Panc1 (cell line): ENCODE data around the gene ITPR2. TPM values are rescaled to one million over a fixed set of nuclear protein-coding genes. Genes with fewer than 3 reads are reported as not detected.

Experiments
- ATAC-seq: fragments of 200-7000 bp; cut with Tn5 transposase; 2 replicates; pipeline ENCODE4 v1.9.1; 2020; ENCODE audit warnings: mild to moderate bottlenecking, moderate library complexity
- BruUV-seq: library from RNA; stranded (reverse); fragments of 400-500 nt; replicated peaks from 2 replicates; lab custom pipeline; 2021; lab: Mats Ljungman, UMichigan
- CTCF ChIA-PET: fragments of 300-600 bp; sonication (Branson Sonifier 250); formaldehyde crosslinking; loops from one replicate; lab custom pipeline; 2022; ENCODE audit warnings: antibody characterized with exemption; lab: Charles Lee
- POLR2A ChIA-PET: fragments of 300-600 bp; sonication (Branson Sonifier 250); formaldehyde crosslinking; loops from one replicate; lab custom pipeline; 2022; ENCODE audit warnings: antibody characterized with exemption; lab: Charles Lee
- DNase-seq: peaks from one replicate; pipeline ENCODE4 v3.0.0-alpha.2; 2010; ENCODE audit warnings: low read depth, low spot score
- H3K27ac ChIP-seq: 2 replicates; pipeline ENCODE4 v1.5.1; 2011; ENCODE audit warnings: mild to moderate bottlenecking, low read length, inconsistent platforms
- H3K27me3 ChIP-seq: fragments of 200-500 bp; sonication (Bioruptor generic); 2 replicates; pipeline ENCODE4 v1.6.0; 2014; ENCODE audit warnings: low read length, inconsistent platforms; ENCODE audit not compliant: control insufficient read depth, insufficient read depth
- H3K36me3 ChIP-seq: fragments of 200-500 bp; sonication (Bioruptor generic); 2 replicates; pipeline ENCODE4 v1.5.1; 2014; ENCODE audit warnings: inconsistent platforms, mild to moderate bottlenecking, low read length, moderate library complexity; ENCODE audit not compliant: control insufficient read depth, insufficient read depth
- H3K4me1 ChIP-seq: 2 replicates; pipeline ENCODE4 v1.5.1; 2011; ENCODE audit warnings: inconsistent platforms, mild to moderate bottlenecking, low read length, moderate library complexity; ENCODE audit not compliant: control insufficient read depth, insufficient read depth
- H3K4me3 ChIP-seq, 2 experiments: 2 replicates each; pipeline ENCODE4 v1.5.1; 2011 to 2012; ENCODE audit warnings: low read depth in 2 of 2, low read length in 2 of 2, mild to moderate bottlenecking in 2 of 2, inconsistent platforms in 1 of 2, moderate library complexity in 1 of 2
- H3K9me3 ChIP-seq: fragments of 200-500 bp; sonication (Bioruptor generic); 2 replicates; pipeline ENCODE4 v1.5.1; 2014; ENCODE audit warnings: low read depth, mild to moderate bottlenecking, inconsistent platforms, low read length, moderate library complexity; ENCODE audit not compliant: control insufficient read depth, insufficient read depth
- POLR2AphosphoS5 ChIP-seq: IDR thresholded peaks from 2 replicates; pipeline ENCODE4 v1.6.1; 2012; ENCODE audit warnings: mild to moderate bottlenecking, low read depth, low read length, moderate library complexity
- SIN3A ChIP-seq: IDR thresholded peaks from 2 replicates; pipeline ENCODE4 v1.6.1; 2012; ENCODE audit warnings: low read depth, mild to moderate bottlenecking, low read length, moderate library complexity, borderline replicate concordance; ENCODE audit not compliant: insufficient read depth
- TCF7L2 ChIP-seq: IDR thresholded peaks from 2 replicates; pipeline ENCODE4 v1.6.1; 2011; ENCODE audit warnings: mild to moderate bottlenecking, low read depth, low read length, inconsistent platforms
- in situ Hi-C: cut with HindIII; loops from 2 replicates; pipeline ENCODE4 v1.10.0; 2016; ENCODE audit warnings: low sequenced_read_pairs, low pct_unique_long_range_greater_than_20kb
- intact Hi-C: fragments of 100-400 bp; cut with micrococcal nuclease; formaldehyde crosslinking; loops from one replicate; pipeline ENCODE4 v1.10.0; 2022; ENCODE audit not compliant: unreplicated experiment
- total RNA-seq: library from RNA; stranded (reverse); gene quantifications from one replicate; pipeline ENCODE4 v1.2.1, GENCODE V29; 2021; ENCODE audit not compliant: unreplicated experiment
- TF ChIP-seq, protein P1 (sequence below), 2 experiments: IDR thresholded peaks; 2 replicates each; pipeline ENCODE4 v1.6.1; 2011 to 2012; ENCODE audit warnings: low read depth in 2 of 2, control low read depth in 1 of 2, low read length in 1 of 2, mild to moderate bottlenecking in 1 of 2, moderate library complexity in 1 of 2; ENCODE audit not compliant: insufficient read depth in 1 of 2
- TF ChIP-seq, protein P2 (sequence below): fragments of 450-650 bp; IDR thresholded peaks from 2 replicates; pipeline ENCODE4 v1.5.1; 2017; ENCODE audit warnings: mild to moderate bottlenecking

Gene ITPR2
- total RNA-seq, 1 experiment from 2014 or later = 41.8 TPM

DNA sequence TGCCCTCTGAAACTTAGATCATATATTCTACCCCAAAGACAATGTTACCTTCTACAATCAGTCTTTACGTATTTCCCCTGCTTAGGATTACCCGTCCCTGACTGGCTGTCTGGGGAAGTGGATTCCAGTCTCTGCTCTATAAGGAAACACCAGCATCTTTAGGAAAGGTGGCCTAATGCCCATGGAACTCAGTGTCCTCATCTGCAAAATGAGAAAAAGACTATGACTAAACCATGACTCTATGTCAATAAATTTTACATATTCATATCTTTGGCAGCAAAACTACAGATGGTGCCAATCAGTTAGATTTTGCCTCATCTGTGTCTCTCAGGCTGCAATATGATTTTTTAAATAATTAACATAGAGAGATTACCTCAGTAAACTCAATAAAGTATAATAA, 133.8 kb downstream of the ITPR2 start:
- H3K4me1 ChIP-seq = peaks cover 18% of the 10 kb centered on the region
- H3K27ac ChIP-seq = peak overlapping the region; percentile 18
- no peak for ATAC-seq
- no peaks in the 10 kb centered on the region; the same call in 1 of the 2 replicates for H3K9me3 ChIP-seq
- in situ Hi-C loops = no loop called here
- BruUV-seq = no TSS peak
- no peaks in the 10 kb centered on the region for H3K27me3 ChIP-seq
- no peaks in the 10 kb centered on the region for H3K36me3 ChIP-seq
- ChIA-PET CTCF (no interaction called here), POLR2A (no interaction called here)
- TF ChIP-seq, protein P1, sequence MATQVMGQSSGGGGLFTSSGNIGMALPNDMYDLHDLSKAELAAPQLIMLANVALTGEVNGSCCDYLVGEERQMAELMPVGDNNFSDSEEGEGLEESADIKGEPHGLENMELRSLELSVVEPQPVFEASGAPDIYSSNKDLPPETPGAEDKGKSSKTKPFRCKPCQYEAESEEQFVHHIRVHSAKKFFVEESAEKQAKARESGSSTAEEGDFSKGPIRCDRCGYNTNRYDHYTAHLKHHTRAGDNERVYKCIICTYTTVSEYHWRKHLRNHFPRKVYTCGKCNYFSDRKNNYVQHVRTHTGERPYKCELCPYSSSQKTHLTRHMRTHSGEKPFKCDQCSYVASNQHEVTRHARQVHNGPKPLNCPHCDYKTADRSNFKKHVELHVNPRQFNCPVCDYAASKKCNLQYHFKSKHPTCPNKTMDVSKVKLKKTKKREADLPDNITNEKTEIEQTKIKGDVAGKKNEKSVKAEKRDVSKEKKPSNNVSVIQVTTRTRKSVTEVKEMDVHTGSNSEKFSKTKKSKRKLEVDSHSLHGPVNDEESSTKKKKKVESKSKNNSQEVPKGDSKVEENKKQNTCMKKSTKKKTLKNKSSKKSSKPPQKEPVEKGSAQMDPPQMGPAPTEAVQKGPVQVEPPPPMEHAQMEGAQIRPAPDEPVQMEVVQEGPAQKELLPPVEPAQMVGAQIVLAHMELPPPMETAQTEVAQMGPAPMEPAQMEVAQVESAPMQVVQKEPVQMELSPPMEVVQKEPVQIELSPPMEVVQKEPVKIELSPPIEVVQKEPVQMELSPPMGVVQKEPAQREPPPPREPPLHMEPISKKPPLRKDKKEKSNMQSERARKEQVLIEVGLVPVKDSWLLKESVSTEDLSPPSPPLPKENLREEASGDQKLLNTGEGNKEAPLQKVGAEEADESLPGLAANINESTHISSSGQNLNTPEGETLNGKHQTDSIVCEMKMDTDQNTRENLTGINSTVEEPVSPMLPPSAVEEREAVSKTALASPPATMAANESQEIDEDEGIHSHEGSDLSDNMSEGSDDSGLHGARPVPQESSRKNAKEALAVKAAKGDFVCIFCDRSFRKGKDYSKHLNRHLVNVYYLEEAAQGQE (IDR thresholded peaks at IDR 0.05; ENCODE audit: insufficient read depth in 1 of 2, low read depth in 2 of 2, low read length in 1 of 2) = no peak
- no peak for TF ChIP-seq POLR2AphosphoS5
- TF ChIP-seq, protein P2, sequence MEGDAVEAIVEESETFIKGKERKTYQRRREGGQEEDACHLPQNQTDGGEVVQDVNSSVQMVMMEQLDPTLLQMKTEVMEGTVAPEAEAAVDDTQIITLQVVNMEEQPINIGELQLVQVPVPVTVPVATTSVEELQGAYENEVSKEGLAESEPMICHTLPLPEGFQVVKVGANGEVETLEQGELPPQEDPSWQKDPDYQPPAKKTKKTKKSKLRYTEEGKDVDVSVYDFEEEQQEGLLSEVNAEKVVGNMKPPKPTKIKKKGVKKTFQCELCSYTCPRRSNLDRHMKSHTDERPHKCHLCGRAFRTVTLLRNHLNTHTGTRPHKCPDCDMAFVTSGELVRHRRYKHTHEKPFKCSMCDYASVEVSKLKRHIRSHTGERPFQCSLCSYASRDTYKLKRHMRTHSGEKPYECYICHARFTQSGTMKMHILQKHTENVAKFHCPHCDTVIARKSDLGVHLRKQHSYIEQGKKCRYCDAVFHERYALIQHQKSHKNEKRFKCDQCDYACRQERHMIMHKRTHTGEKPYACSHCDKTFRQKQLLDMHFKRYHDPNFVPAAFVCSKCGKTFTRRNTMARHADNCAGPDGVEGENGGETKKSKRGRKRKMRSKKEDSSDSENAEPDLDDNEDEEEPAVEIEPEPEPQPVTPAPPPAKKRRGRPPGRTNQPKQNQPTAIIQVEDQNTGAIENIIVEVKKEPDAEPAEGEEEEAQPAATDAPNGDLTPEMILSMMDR = no peak
- no peak for TF ChIP-seq TCF7L2
- no peak for DNase-seq
- no peak overlapping the region for H3K4me3 ChIP-seq
- intact Hi-C loops = no loop called here

DNA sequence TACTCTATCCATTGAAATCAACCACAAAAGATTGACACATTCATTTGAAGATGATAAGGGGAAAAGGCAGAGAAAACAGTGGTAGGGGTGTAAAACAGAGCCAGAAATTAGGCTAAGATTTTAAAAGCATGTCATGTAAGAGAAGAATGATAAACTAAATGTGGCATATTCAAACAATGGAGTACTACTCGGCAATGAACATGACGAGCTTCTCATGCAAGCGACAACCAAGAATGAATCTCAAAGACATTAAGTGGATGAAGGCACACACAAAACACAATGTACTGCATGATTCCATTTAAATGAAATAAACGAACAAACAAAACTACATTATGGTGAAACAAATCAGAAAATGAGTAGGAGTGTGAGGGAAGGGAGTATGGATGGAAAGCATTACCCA, 134.8 kb downstream of the ITPR2 start:
- Histone ChIP-seq H3K36me3 (no peaks in the 10 kb centered on the region), H3K27me3 (no peaks in the 10 kb centered on the region), H3K4me3 (no peak overlapping the region), H3K4me1 (peaks cover 20% of the 10 kb centered on the region), H3K9me3 (no peaks in the 10 kb centered on the region; the same call in 1 of the 2 replicates), H3K27ac (peak overlapping the region; percentile 29; the same call in 1 of the 2 replicates)
- intact Hi-C loops (no loop called here), in situ Hi-C loops (no loop called here)
- no peak for ATAC-seq
- no peak for DNase-seq
- ChIA-PET POLR2A (no interaction called here), CTCF (no interaction called here)
- no TSS peak for BruUV-seq
- no peak for TF ChIP-seq SIN3A
- TF ChIP-seq, protein P2 = no peak
- TF ChIP-seq TCF7L2 = no peak
- no peak for TF ChIP-seq POLR2AphosphoS5
